Esophagus muscularis mucosa (tissue), 4 donors: Measurements from ENCODE around the gene EDEM3. TPM values are rescaled to one million over a fixed set of nuclear protein-coding genes. Genes with fewer than 3 reads are reported as not detected.

Experiments used
- DNase-seq: peaks from one replicate; pipeline ENCODE4 v3.0.0-alpha.2; 2017; ENCODE audit errors: extremely low spot score
- H3K27ac ChIP-seq, 4 donors: fragments of 200-600 bp; sonication (generic); replicated peaks in 1 of 4; 1 replicate in 3 of 4; 2 replicates in 1 of 4; pipeline ENCODE4 v1.5.1; 2016 to 2019; ENCODE audit warnings: mild to moderate bottlenecking in 1 of 4
- H3K27me3 ChIP-seq, 4 donors: fragments of 200-600 bp; sonication (generic); one replicate each; pipeline versions ENCODE4 v1.5.1 to v1.6.0; 2016 to 2019
- H3K36me3 ChIP-seq, 4 donors: fragments of 200-600 bp; sonication (generic); one replicate each; pipeline ENCODE4 v1.5.1; 2016 to 2019
- H3K4me1 ChIP-seq, 4 donors: fragments of 200-600 bp; sonication (generic); one replicate each; pipeline ENCODE4 v1.5.1; 2016 to 2019
- H3K4me3 ChIP-seq, 4 donors: fragments of 200-600 bp; sonication (generic); 1 replicate in 2 of 4; 2 replicates in 2 of 4; pipeline ENCODE4 v1.5.1; 2016 to 2019; ENCODE audit warnings: mild to moderate bottlenecking in 4 of 4, moderate library complexity in 1 of 4
- H3K9me3 ChIP-seq, 4 donors: fragments of 200-600 bp; sonication (generic); 1 replicate in 3 of 4; 2 replicates in 1 of 4; pipeline ENCODE4 v1.5.1; 2016 to 2019
- EP300 ChIP-seq: sonication (generic); formaldehyde crosslinking; IDR thresholded peaks from one replicate; pipeline ENCODE4 v1.6.1; 2017; ENCODE audit warnings: antibody characterized with exemption
- POLR2A ChIP-seq: fragments of 450-650 bp; IDR thresholded peaks from one replicate; pipeline ENCODE4 v1.6.1; 2017; ENCODE audit warnings: antibody characterized with exemption, moderate library complexity, mild to moderate bottlenecking, low read depth
- POLR2AphosphoS5 ChIP-seq, 2 donors: sonication (generic); formaldehyde crosslinking; IDR thresholded peaks; one replicate each; pipeline ENCODE4 v1.6.1; 2017; ENCODE audit warnings: antibody characterized with exemption in 2 of 2
- WGBS: methylation state at CpG from one replicate; pipeline ENCODE4 v1.1.5; 2018; 5-methylcytosine and 5-hydroxymethylcytosine counted together
- intact Hi-C: fragments of 100-400 bp; cut with DNase I; formaldehyde crosslinking; loops from one replicate; pipeline ENCODE4 v1.15.1; 2023
- total RNA-seq, 4 donors: library from RNA; depleted of rRNA; stranded (reverse); fragments of >200 nt; gene quantifications; one replicate each; pipeline versions ENCODE4 v1.1.0 to v1.2.1, GENCODE V29; 2016
- TF ChIP-seq, protein P1 (sequence below), 3 experiments: fragments of 200-600 bp in 2 of 3; fragments of 450-650 bp in 1 of 3; sonication (generic) in 2 of 3; IDR thresholded peaks; one replicate each; pipeline ENCODE4 v1.5.1; 2017 to 2019; ENCODE audit warnings: antibody characterized with exemption in 3 of 3, mild to moderate bottlenecking in 2 of 3, moderate library complexity in 1 of 3

EDEM3 gene
- total RNA-seq, 4 donors from 2014 or later, result 28.7 to 36.1 (median 29.4) TPM

DNA sequence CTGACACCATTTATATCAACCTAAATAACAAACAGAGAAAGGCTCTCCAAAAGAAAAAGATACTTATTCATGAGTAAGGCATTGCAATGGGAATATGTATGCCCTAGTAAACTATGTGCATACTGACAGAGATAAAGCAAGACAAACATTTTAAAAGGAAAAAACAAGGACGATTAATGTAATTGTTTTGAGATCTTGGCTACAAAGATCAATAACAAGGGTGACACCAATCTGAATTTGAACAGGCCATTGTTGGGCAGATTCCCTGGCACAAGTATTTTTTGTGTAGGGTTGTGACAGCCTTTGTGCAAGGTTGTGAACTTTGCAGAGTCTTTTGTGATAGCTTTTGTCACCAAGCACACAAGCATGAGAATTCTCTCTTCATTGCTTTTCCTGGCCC is 85.3 kb downstream of the EDEM3 start:
- Histone ChIP-seq H3K4me1 (peaks cover under 1 to 14% (median 7%) of the 10 kb centered on the region in 4 donors), H3K36me3 (no peaks in the 10 kb centered on the region), H3K27me3 (no peaks in the 10 kb centered on the region), H3K9me3 (no peaks in the 10 kb centered on the region), H3K4me3 (no peak overlapping the region), H3K27ac (no peak overlapping the region)
- intact Hi-C loops, result loop anchor here (10.0 kb wide), 1 partner anchor 445 kb away; no protein-coding TSS in a partner anchor
- 79% methylated on average over 1 of the region's 1 CpG for WGBS
- no peak for DNase-seq
- TF ChIP-seq EP300 (no peak), POLR2A (no peak), POLR2AphosphoS5 (IDR thresholded peaks at IDR 0.05) (no peak)
- TF ChIP-seq, protein P1, sequence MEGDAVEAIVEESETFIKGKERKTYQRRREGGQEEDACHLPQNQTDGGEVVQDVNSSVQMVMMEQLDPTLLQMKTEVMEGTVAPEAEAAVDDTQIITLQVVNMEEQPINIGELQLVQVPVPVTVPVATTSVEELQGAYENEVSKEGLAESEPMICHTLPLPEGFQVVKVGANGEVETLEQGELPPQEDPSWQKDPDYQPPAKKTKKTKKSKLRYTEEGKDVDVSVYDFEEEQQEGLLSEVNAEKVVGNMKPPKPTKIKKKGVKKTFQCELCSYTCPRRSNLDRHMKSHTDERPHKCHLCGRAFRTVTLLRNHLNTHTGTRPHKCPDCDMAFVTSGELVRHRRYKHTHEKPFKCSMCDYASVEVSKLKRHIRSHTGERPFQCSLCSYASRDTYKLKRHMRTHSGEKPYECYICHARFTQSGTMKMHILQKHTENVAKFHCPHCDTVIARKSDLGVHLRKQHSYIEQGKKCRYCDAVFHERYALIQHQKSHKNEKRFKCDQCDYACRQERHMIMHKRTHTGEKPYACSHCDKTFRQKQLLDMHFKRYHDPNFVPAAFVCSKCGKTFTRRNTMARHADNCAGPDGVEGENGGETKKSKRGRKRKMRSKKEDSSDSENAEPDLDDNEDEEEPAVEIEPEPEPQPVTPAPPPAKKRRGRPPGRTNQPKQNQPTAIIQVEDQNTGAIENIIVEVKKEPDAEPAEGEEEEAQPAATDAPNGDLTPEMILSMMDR (IDR thresholded peaks at IDR 0.05), result no peak

DNA sequence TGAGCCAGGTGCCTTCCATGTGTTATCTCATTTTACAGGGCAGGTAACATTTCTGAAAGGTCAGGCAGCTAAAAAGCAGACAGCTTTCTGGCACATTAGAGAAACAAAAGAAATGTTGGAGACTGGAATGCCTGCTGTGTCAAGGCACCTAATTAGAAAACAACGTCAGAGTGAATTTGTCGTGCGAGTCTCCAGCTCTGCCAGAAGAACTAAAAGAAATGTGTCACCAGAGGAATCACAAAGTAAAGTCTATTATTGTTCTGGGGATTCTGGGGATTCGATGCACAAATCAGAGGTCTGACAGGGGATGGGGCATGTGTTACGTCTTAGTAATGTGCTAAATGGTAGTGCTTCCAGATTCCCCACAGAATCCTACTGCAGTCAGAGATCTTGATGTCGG is 89.3 kb downstream of the EDEM3 start:
- Histone ChIP-seq H3K27me3 (no peaks in the 10 kb centered on the region), H3K4me1 (peaks cover 3 to 28% (median 19%) of the 10 kb centered on the region in 4 donors), H3K36me3 (no peaks in the 10 kb centered on the region), H3K27ac (no peak overlapping the region), H3K4me3 (no peak overlapping the region), H3K9me3 (no peaks in the 10 kb centered on the region)
- no peak for DNase-seq
- 63% methylated on average over 6 of the region's 6 CpGs for WGBS
- intact Hi-C loops, result loop anchor here (10.0 kb wide), 1 partner anchor 441 kb away; no protein-coding TSS in a partner anchor
- TF ChIP-seq EP300 (no peak), POLR2AphosphoS5 (IDR thresholded peaks at IDR 0.05) (no peak), POLR2A (no peak)
- TF ChIP-seq, protein P1 (IDR thresholded peaks at IDR 0.05), result no peak

DNA sequence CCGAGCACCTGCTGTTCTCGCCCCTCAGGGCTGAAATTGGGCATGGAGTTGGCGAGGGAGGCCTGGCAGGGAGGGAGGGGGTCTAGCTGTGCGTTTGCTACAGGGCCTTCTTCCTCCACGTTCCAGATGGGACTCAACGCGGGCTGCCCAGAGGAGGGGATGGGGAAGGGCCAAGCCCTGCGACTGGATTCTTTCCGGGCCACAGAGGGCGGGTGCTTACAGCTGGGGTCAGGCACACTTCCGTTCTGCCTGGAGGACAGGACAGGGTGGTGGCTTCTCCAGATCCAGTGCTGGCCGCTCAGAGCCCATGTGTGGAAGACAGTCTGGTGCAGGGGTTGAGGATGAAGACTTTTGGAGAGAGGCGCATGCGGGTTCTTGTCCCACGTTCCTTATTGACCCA is 90.0 kb downstream of the EDEM3 start:
- Histone ChIP-seq H3K36me3 (no peaks in the 10 kb centered on the region), H3K9me3 (no peaks in the 10 kb centered on the region), H3K4me3 (peak overlapping the region in 1 of 4 donors; percentile 45), H3K27me3 (no peaks in the 10 kb centered on the region), H3K27ac (peak overlapping the region in 1 of 4 donors; percentile 59), H3K4me1 (peaks cover 3 to 28% (median 19%) of the 10 kb centered on the region in 4 donors)
- intact Hi-C loops, result loop anchor here (5.0 to 10.0 kb wide), 4 partner anchors 102 to 587 kb away; partner anchors contain the start of gene C1orf21
- peak; percentile 57 for DNase-seq
- TF ChIP-seq POLR2A, result no peak
- no peak for TF ChIP-seq EP300
- TF ChIP-seq, protein P1 (IDR thresholded peaks at IDR 0.05), result no peak
- TF ChIP-seq POLR2AphosphoS5 (IDR thresholded peaks at IDR 0.05), result no peak
- 100% methylated on average over 4 of the region's 15 CpGs for WGBS

DNA sequence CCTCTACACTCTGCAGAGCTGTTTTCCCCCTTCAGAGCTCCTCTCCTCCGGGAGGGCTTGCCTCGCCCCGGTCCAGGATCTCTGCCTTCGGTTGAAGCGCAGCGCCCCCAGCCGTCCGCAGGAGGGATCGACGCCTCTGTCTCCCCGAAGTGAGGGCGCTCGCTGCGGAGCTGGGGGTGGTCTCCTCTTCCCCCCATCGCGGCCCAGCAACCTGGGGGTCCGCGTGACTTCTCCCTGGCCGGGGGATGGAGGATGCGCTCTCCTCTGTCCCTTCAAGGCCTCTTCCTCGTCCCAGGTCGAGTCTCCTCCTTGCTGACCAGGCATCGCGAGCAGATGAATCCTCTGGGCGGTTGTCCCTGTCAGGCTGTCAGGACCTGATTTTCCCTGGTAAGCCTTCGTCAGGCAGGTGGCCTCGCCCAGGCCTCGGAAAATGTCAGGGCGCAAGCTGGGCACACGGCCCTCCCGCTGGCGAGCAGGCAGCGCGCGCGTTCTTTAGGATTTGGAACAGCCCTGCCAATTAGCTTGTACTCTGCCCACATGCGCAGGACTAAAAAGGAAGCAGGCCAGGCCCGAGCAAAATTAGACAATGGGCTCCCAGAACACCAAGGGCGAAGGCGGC is 90.5 kb downstream of the EDEM3 start:
- Histone ChIP-seq H3K4me3 (peak overlapping the region; percentile 42 to 46 (median 44)), H3K27me3 (no peaks in the 10 kb centered on the region), H3K36me3 (no peaks in the 10 kb centered on the region), H3K4me1 (peaks cover 3 to 28% (median 19%) of the 10 kb centered on the region in 4 donors), H3K27ac (peak overlapping the region in 1 of 4 donors; percentile 59), H3K9me3 (no peaks in the 10 kb centered on the region)
- DNase-seq, result peak; percentile 92
- 0% methylated on average over 3 of the region's 40 CpGs for WGBS
- TF ChIP-seq, protein P1 (IDR thresholded peaks at IDR 0.05), result peak; percentile 95 to 96 (median 95)
- no peak for TF ChIP-seq POLR2A
- peak; percentile 38 to 58 for TF ChIP-seq POLR2AphosphoS5 (IDR thresholded peaks at IDR 0.05)
- intact Hi-C loops, result loop anchor here (5.0 to 10.0 kb wide), 4 partner anchors 102 to 587 kb away; partner anchors contain the start of gene C1orf21
